Effector memory CD8-positive, alpha-beta T cell (primary cell): Measurements from ENCODE around the gene MARK3.

Source experiments
- ATAC-seq: fragments of 150-1000 bp; cut with Tn5 transposase; replicated peaks from 2 replicates; pipeline ENCODE4 v1.10.0; 2021; ENCODE audit warnings: mild to moderate bottlenecking, moderate library complexity
- DNase-seq, 3 experiments: peaks; one replicate each; pipeline ENCODE4 v3.0.0; 2021
- H3K27ac Mint-ChIP-seq, 2 donors: one replicate each; pipeline ENCODE4 v1.8.0; 2022; ENCODE audit warnings: mild to moderate bottlenecking in 2 of 2, mixed read lengths in 2 of 2, moderate library complexity in 2 of 2
- H3K27me3 Mint-ChIP-seq, 2 donors: one replicate each; pipeline ENCODE4 v1.8.0; 2022; ENCODE audit warnings: mixed read lengths in 2 of 2
- H3K36me3 Mint-ChIP-seq: one replicate; pipeline ENCODE4 v1.8.0; 2022; ENCODE audit warnings: mild to moderate bottlenecking, moderate library complexity, mixed read lengths; ENCODE audit not compliant: insufficient read depth
- H3K4me1 Mint-ChIP-seq, 2 donors: one replicate each; pipeline ENCODE4 v1.8.0; 2022; ENCODE audit warnings: low read depth in 2 of 2, mixed read lengths in 2 of 2
- H3K4me3 Mint-ChIP-seq, 2 donors: one replicate each; pipeline ENCODE4 v1.8.0; 2022; ENCODE audit warnings: mild to moderate bottlenecking in 2 of 2, mixed read lengths in 2 of 2, moderate library complexity in 2 of 2
- H3K9me3 Mint-ChIP-seq, 2 donors: one replicate each; pipeline ENCODE4 v1.8.0; 2022; ENCODE audit warnings: mixed read lengths in 2 of 2

MARK3 gene

GRCh38 chr14:103444837-103445524 lies 59.8 kb downstream of the MARK3 start:
- H3K4me3 Mint-ChIP-seq, result no peak overlapping the region
- H3K4me1 Mint-ChIP-seq, result peaks cover 38 to 53% of the 10 kb centered on the region in 2 donors
- DNase-seq, result no peak
- no peak for ATAC-seq
- peaks cover 21% of the 10 kb centered on the region for H3K36me3 Mint-ChIP-seq
- H3K27me3 Mint-ChIP-seq, result no peaks in the 10 kb centered on the region
- no peaks in the 10 kb centered on the region for H3K9me3 Mint-ChIP-seq
- peak overlapping the region in 1 of 2 donors; percentile 81 for H3K27ac Mint-ChIP-seq

- peaks cover 18% of the 10 kb centered on the region for H3K36me3 Mint-ChIP-seq
- H3K27ac Mint-ChIP-seq, result peak overlapping the region; percentile 68 to 81
- no peak for DNase-seq
- no peak overlapping the region for H3K4me3 Mint-ChIP-seq
- peaks cover 38 to 50% of the 10 kb centered on the region in 2 donors for H3K4me1 Mint-ChIP-seq
- no peaks in the 10 kb centered on the region for H3K27me3 Mint-ChIP-seq
- no peaks in the 10 kb centered on the region for H3K9me3 Mint-ChIP-seq
- no peak for ATAC-seq
Observed at GRCh38 chr14:103445806-103446205, 60.6 kb downstream of the MARK3 start.

DNA sequence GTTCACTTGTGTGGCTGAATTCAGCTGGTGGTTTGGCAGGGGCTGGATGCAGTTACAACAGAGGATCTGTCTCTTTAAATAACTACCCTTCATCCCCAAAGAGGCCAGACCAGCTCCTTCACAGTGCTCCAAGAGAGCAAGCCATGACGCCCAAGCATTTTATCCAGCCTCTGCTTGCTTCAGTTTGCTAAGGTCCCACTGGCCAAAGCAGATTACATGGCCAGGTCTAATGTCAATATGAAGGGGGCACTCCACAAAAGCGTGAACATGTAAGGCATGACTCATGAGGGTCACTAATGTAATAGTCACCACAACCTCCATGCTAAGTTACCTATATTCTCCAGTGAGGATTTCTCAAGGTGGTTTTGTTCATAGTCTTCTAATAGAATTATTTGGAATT lies 62.9 kb downstream of the MARK3 start:
- Mint-ChIP-seq H3K9me3 (no peaks in the 10 kb centered on the region), H3K27ac (peak overlapping the region; percentile 53 to 68), H3K4me1 (peaks cover 35 to 53% of the 10 kb centered on the region in 2 donors), H3K36me3 (peaks cover 14% of the 10 kb centered on the region), H3K27me3 (no peaks in the 10 kb centered on the region), H3K4me3 (no peak overlapping the region)
- no peak for ATAC-seq
- no peak for DNase-seq

- peak overlapping the region in 1 of 2 donors; percentile 35 for H3K27ac Mint-ChIP-seq
Observed at GRCh38 chr14:103449634-103450161, 64.5 kb downstream of the MARK3 start.

GRCh38 chr14:103450416-103450815 lies 65.2 kb downstream of the MARK3 start:
- Mint-ChIP-seq H3K4me1 (peaks cover 23 to 36% of the 10 kb centered on the region in 2 donors), H3K27ac (no peak overlapping the region), H3K36me3 (peaks cover 25% of the 10 kb centered on the region), H3K4me3 (no peak overlapping the region), H3K9me3 (no peaks in the 10 kb centered on the region), H3K27me3 (no peaks in the 10 kb centered on the region)
- ATAC-seq (no peak), DNase-seq (no peak)

More at GRCh38 chr14:103449634-103450161, 64.5 kb downstream of the MARK3 start:
- peaks cover 28 to 42% of the 10 kb centered on the region in 2 donors for H3K4me1 Mint-ChIP-seq
- no peak overlapping the region for H3K4me3 Mint-ChIP-seq
- no peaks in the 10 kb centered on the region for H3K27me3 Mint-ChIP-seq
- no peak for DNase-seq
- ATAC-seq, result no peak
- H3K9me3 Mint-ChIP-seq, result no peaks in the 10 kb centered on the region
- peaks cover 20% of the 10 kb centered on the region for H3K36me3 Mint-ChIP-seq

GRCh38 chr14:103451401-103451800 lies 66.2 kb downstream of the MARK3 start:
- peak overlapping the region; percentile 2 to 21 for H3K27ac Mint-ChIP-seq

DNA sequence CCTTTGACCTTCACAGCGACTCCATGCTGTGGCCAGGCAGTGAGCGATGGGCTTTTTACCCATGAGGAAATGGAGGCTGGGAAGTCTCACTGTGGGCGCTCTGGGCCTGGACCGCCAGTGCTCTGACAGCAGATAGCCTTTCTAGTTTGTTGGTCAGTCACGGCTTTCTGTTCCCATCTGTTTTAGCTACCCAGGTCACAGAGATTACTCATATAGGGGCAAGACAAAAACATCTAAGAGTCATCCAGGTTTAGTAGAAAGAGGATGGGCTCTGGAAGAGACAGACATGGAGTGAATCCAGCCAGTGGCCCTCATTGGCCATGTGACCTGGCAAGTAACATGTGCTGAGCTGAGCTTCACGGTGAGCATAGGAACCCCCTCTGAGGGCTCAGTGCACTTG lies 68.6 kb downstream of the MARK3 start:
- no peak for DNase-seq
- Mint-ChIP-seq H3K27ac (peak overlapping the region; percentile 19 to 20), H3K4me3 (no peak overlapping the region), H3K4me1 (peaks cover 7 to 16% of the 10 kb centered on the region in 2 donors), H3K36me3 (peaks cover 34% of the 10 kb centered on the region), H3K27me3 (no peaks in the 10 kb centered on the region), H3K9me3 (no peaks in the 10 kb centered on the region)
- ATAC-seq, result no peak

More at GRCh38 chr14:103451401-103451800, 66.2 kb downstream of the MARK3 start:
- ATAC-seq (no peak), DNase-seq (no peak)
- Mint-ChIP-seq H3K9me3 (no peaks in the 10 kb centered on the region), H3K27me3 (no peaks in the 10 kb centered on the region), H3K36me3 (peaks cover 32% of the 10 kb centered on the region), H3K4me1 (peaks cover 18 to 32% of the 10 kb centered on the region in 2 donors), H3K4me3 (no peak overlapping the region)

GRCh38 chr14:103456167-103456835 lies 71.1 kb downstream of the MARK3 start:
- DNase-seq (no peak), ATAC-seq (no peak)
- Mint-ChIP-seq H3K36me3 (peaks cover 42% of the 10 kb centered on the region), H3K4me1 (peaks cover 6 to 13% of the 10 kb centered on the region in 2 donors), H3K27ac (peak overlapping the region in 1 of 2 donors; percentile 11), H3K9me3 (no peaks in the 10 kb centered on the region), H3K27me3 (no peaks in the 10 kb centered on the region), H3K4me3 (no peak overlapping the region)

DNA sequence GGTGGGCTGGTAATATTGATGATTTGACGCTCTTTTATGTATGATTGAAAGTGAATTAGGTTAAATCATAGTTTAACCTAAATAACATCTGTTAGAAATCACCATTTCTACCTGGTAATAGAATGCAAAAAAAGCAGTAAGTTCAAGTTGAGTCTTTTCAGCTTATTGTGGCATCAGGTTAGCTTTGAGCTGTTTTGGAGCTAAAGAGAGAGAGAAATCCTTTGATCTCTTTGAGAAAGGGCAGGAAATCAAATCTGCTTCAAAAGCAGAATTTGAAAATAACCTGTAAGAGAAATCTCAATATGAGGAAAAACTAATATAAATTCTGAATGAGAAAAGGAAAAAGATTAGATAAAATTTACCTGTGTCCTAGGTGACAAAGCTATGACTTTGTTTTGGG lies 75.2 kb downstream of the MARK3 start:
- DNase-seq (no peak), ATAC-seq (no peak)
- Mint-ChIP-seq H3K9me3 (no peaks in the 10 kb centered on the region), H3K4me1 (peaks cover 10 to 16% of the 10 kb centered on the region in 2 donors), H3K36me3 (peaks cover 63% of the 10 kb centered on the region), H3K27ac (no peak overlapping the region), H3K27me3 (no peaks in the 10 kb centered on the region), H3K4me3 (no peak overlapping the region)

GRCh38 chr14:103463149-103463548 lies 77.9 kb downstream of the MARK3 start:
- H3K4me1 Mint-ChIP-seq, result peaks cover 4 to 9% of the 10 kb centered on the region in 2 donors
- peak overlapping the region; percentile 24 to 82 for H3K27ac Mint-ChIP-seq
- no peaks in the 10 kb centered on the region for H3K27me3 Mint-ChIP-seq
- DNase-seq, result no peak
- no peak for ATAC-seq
- H3K4me3 Mint-ChIP-seq, result no peak overlapping the region
- H3K36me3 Mint-ChIP-seq, result peaks cover 81% of the 10 kb centered on the region
- no peaks in the 10 kb centered on the region for H3K9me3 Mint-ChIP-seq

- peak overlapping the region; percentile 11 to 82 for H3K27ac Mint-ChIP-seq
- H3K4me1 Mint-ChIP-seq, result peaks cover 4 to 9% of the 10 kb centered on the region in 2 donors
- no peak overlapping the region for H3K4me3 Mint-ChIP-seq
- H3K9me3 Mint-ChIP-seq, result no peaks in the 10 kb centered on the region
- no peak for ATAC-seq
- DNase-seq, result no peak
- H3K27me3 Mint-ChIP-seq, result no peaks in the 10 kb centered on the region
- peaks cover 88% of the 10 kb centered on the region for H3K36me3 Mint-ChIP-seq
Observed at GRCh38 chr14:103463851-103464250, 78.6 kb downstream of the MARK3 start.

- no peaks in the 10 kb centered on the region for H3K27me3 Mint-ChIP-seq
Observed at GRCh38 chr14:103472939-103473338, 87.7 kb downstream of the MARK3 start.

GRCh38 chr14:103474893-103475292 lies 89.7 kb downstream of the MARK3 start:
- peaks cover 82% of the 10 kb centered on the region for H3K36me3 Mint-ChIP-seq
- H3K27ac Mint-ChIP-seq, result no peak overlapping the region
- no peaks in the 10 kb centered on the region for H3K4me1 Mint-ChIP-seq
- no peaks in the 10 kb centered on the region for H3K27me3 Mint-ChIP-seq
- ATAC-seq, result no peak
- no peaks in the 10 kb centered on the region for H3K9me3 Mint-ChIP-seq
- no peak for DNase-seq
- no peak overlapping the region for H3K4me3 Mint-ChIP-seq

More at GRCh38 chr14:103472939-103473338, 87.7 kb downstream of the MARK3 start:
- Mint-ChIP-seq H3K9me3 (no peaks in the 10 kb centered on the region), H3K4me1 (no peaks in the 10 kb centered on the region), H3K4me3 (no peak overlapping the region), H3K27ac (peak overlapping the region in 1 of 2 donors; percentile 11), H3K36me3 (peaks cover 85% of the 10 kb centered on the region)
- ATAC-seq (no peak), DNase-seq (no peak)

- no peak for DNase-seq
- Mint-ChIP-seq H3K36me3 (peaks cover 83% of the 10 kb centered on the region), H3K27ac (no peak overlapping the region), H3K4me1 (peaks cover 0 to 3% of the 10 kb centered on the region in 2 donors), H3K4me3 (no peak overlapping the region), H3K27me3 (no peaks in the 10 kb centered on the region), H3K9me3 (no peaks in the 10 kb centered on the region)
- no peak for ATAC-seq
Observed at GRCh38 chr14:103476065-103476464, 90.8 kb downstream of the MARK3 start.
